SU-DHL-6 (cell line): ENCODE data around the gene MLH3.

Experiments
- CTCF ChIP-seq: fragments of 200-600 bp; sonication (generic); IDR thresholded peaks from one replicate; pipeline ENCODE4 v1.5.1; 2017; ENCODE audit warnings: antibody characterized with exemption, mild to moderate bottlenecking, low read length, moderate library complexity; ENCODE audit not compliant: insufficient read depth, poor library complexity, severe bottlenecking
- EZH2phosphoT487 ChIP-seq: fragments of 200-600 bp; sonication (generic), shearing (Covaris generic); conservative IDR thresholded peaks from 2 replicates; pipeline ENCODE4 v1.6.1; 2018; ENCODE audit warnings: mild to moderate bottlenecking, antibody characterized with exemption, low read length, moderate library complexity, mixed read lengths

DNA sequence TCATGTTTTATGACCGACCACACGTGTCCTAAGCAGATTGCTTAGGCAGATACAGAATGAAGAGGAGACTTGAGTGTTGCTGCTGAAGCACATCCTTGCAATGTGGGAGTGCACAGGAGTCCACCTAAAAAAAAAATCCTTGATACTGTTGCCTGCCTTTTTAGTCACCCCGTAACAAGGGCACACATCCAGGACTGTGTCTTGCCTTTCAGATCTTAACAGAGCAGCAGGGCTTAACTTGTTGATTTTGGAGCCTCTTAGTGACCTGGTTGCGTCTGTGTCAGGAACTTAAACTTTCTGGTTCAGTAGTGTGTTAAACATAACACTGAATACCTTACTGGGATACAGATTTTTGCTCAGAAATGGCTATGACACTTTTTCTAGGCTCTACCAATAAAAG lies 42.1 kb downstream of the MLH3 start:
- TF ChIP-seq CTCF = no peak
- no peak for TF ChIP-seq EZH2phosphoT487
